Activated gamma-delta T cell treated with Interleukin-2 at 50 U/mL for 16 hours (primary cell): ENCODE measurements around the gene TFG.

Experiments used
- DNase-seq: peaks from one replicate; pipeline ENCODE4 v3.0.0-alpha.2; 2020

The TFG gene

GRCh38 chr3:100759950-100760349, 50.7 kb downstream of the TFG start:
- no peak for DNase-seq

- no peak for DNase-seq
Measured at GRCh38 chr3:100760377-100760776, 51.1 kb downstream of the TFG start.

GRCh38 chr3:100761211-100761942, 52.1 kb downstream of the TFG start:
- DNase-seq = no peak

GRCh38 chr3:100761951-100762350, 52.7 kb downstream of the TFG start:
- DNase-seq = no peak

- DNase-seq = no peak
Measured at GRCh38 chr3:100765437-100765975, 56.2 kb downstream of the TFG start.

- DNase-seq = no peak
Measured at GRCh38 chr3:100766069-100766468, 56.8 kb downstream of the TFG start.

- DNase-seq = no peak
Measured at GRCh38 chr3:100769693-100770092, 60.4 kb downstream of the TFG start.

- DNase-seq = no peak
Measured at GRCh38 chr3:100775226-100775625, 65.9 kb downstream of the TFG start.

- no peak for DNase-seq
Measured at GRCh38 chr3:100775669-100776068, 66.4 kb downstream of the TFG start.

- no peak for DNase-seq
Measured at GRCh38 chr3:100776097-100776729, 66.9 kb downstream of the TFG start.

- DNase-seq = no peak
Measured at GRCh38 chr3:100776746-100777145, 67.5 kb downstream of the TFG start.

GRCh38 chr3:100777271-100777670, 68.0 kb downstream of the TFG start:
- no peak for DNase-seq

GRCh38 chr3:100779480-100779879, 70.2 kb downstream of the TFG start:
- no peak for DNase-seq

- DNase-seq = no peak
Measured at GRCh38 chr3:100780071-100780622, 70.9 kb downstream of the TFG start.

GRCh38 chr3:100781301-100781700, 72.0 kb downstream of the TFG start:
- DNase-seq = no peak

- no peak for DNase-seq
Measured at GRCh38 chr3:100782348-100782747, 73.1 kb downstream of the TFG start.

- no peak for DNase-seq
Measured at GRCh38 chr3:100782906-100783305, 73.6 kb downstream of the TFG start.

- no peak for DNase-seq
Measured at GRCh38 chr3:100783619-100784018, 74.3 kb downstream of the TFG start.

GRCh38 chr3:100789579-100789978, 80.3 kb downstream of the TFG start:
- DNase-seq = no peak

- no peak for DNase-seq
Measured at GRCh38 chr3:100796556-100796955, 87.3 kb downstream of the TFG start.

GRCh38 chr3:100798012-100798411, 88.7 kb downstream of the TFG start:
- no peak for DNase-seq
